Esophagus squamous epithelium (tissue), 5 donors: ENCODE measurements around the gene MRPL27. TPM values are rescaled to one million over a fixed set of nuclear protein-coding genes. Genes with fewer than 3 reads are reported as not detected.

Experiments
- DNase-seq: peaks from one replicate; lab custom pipeline; 2025; lab: John Stamatoyannopoulos, UW
- H3K27ac ChIP-seq, 4 donors: fragments of 200-600 bp; sonication (generic); one replicate each; pipeline ENCODE4 v1.5.1; 2016 to 2019; ENCODE audit warnings: mild to moderate bottlenecking in 1 of 4
- H3K27me3 ChIP-seq, 4 donors: fragments of 200-600 bp; sonication (generic); 1 replicate in 3 of 4; 2 replicates in 1 of 4; pipeline versions ENCODE4 v1.5.1 to v1.6.0; 2017 to 2021; ENCODE audit warnings: antibody characterized with exemption in 1 of 4
- H3K36me3 ChIP-seq, 3 donors: fragments of 200-600 bp; sonication (generic); one replicate each; pipeline ENCODE4 v1.5.1; 2016 to 2019
- H3K4me1 ChIP-seq, 3 donors: fragments of 200-600 bp; sonication (generic); one replicate each; pipeline ENCODE4 v1.5.1; 2017 to 2019
- H3K4me3 ChIP-seq, 4 donors: fragments of 200-600 bp; sonication (generic); 1 replicate in 3 of 4; 2 replicates in 1 of 4; pipeline ENCODE4 v1.5.1; 2016 to 2019; ENCODE audit warnings: mild to moderate bottlenecking in 2 of 4, moderate library complexity in 1 of 4
- H3K9me3 ChIP-seq, 3 donors: fragments of 200-600 bp; sonication (generic); one replicate each; pipeline ENCODE4 v1.5.1; 2016 to 2019
- POLR2A ChIP-seq, 4 donors: fragments of 450-650 bp; IDR thresholded peaks; one replicate each; pipeline ENCODE4 v1.6.1; 2017; ENCODE audit warnings: antibody characterized with exemption in 4 of 4, mild to moderate bottlenecking in 4 of 4, moderate library complexity in 3 of 4
- WGBS, 2 donors: methylation state at CpG; one replicate each; pipeline ENCODE4 v1.1.5; 2018; 5-methylcytosine and 5-hydroxymethylcytosine counted together
- intact Hi-C: fragments of 100-400 bp; cut with DNase I; formaldehyde crosslinking; loops from one replicate; pipeline ENCODE4 v1.15.0; 2022
- total RNA-seq, 4 donors: library from RNA; depleted of rRNA; stranded (reverse); fragments of >200 nt; gene quantifications; one replicate each; pipeline ENCODE4 v1.1.0, GENCODE V29; 2016
- TF ChIP-seq, protein P1 (sequence below), 6 experiments: fragments of 450-650 bp in 4 of 6; fragments of 200-600 bp in 2 of 6; sonication (generic) in 2 of 6; IDR thresholded peaks; one replicate each; pipeline ENCODE4 v1.5.1; 2016 to 2019; ENCODE audit warnings: antibody characterized with exemption in 6 of 6, mild to moderate bottlenecking in 4 of 6, moderate library complexity in 4 of 6
- donor health status: DM: yes; HTN: yes; CAD: no.

The MRPL27 gene
- total RNA-seq, 4 donors from 2014 or later, result 58.0 to 77.7 (median 74.5) TPM

DNA sequence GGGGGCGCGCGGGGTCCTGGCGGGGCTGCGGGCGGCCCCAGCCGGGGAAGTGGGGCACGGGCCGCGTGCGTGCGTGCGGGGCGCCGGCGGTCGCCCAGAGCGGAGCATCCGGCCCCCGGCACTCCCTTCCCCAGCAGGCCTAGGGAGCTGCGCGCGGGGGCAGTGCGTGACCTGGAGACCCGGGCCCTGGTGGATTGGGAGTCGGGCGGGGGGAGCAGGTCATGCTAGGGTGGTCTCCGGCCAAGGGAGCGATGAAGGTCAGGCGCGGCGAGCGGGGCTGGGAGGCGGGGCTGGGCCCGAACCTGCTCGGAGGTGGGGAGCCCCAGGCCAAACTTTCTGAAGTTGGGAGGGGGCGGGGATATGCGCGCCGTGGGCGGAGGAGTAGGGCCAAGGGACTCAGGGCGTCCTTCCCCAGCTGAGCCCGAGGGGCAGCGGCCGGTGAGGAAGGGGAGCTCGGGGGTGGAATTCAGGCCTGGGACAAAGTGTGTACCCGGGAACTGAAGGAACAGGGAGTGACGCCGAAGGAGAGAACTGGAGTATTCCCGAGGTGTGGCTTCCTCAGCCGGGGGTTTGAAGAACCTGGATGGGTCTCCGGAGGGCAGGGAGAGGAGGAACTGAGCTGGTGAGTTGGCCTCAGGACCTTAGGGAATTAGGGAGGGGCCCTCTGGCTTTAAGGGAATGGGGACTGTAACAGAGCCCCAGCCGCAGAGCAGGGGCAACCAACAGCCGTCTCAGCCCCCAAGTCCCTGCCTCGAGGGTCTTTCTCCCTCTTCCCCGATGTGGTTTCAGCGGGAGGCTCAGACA lies 26.5 kb downstream of the MRPL27 start:
- intact Hi-C loops, result no loop called here
- DNase-seq, result no peak
- WGBS, 2 donors, result 1 to 2% methylated on average over 12 to 17 of the region's 57 CpGs
- Histone ChIP-seq H3K27ac (peak overlapping the region; percentile 81 to 88 (median 82)), H3K4me1 (peaks cover 20 to 41% (median 31%) of the 10 kb centered on the region in 3 donors), H3K9me3 (no peaks in the 10 kb centered on the region), H3K27me3 (no peaks in the 10 kb centered on the region), H3K4me3 (peak overlapping the region; percentile 72 to 95 (median 78)), H3K36me3 (no peaks in the 10 kb centered on the region)
- TF ChIP-seq, protein P1, sequence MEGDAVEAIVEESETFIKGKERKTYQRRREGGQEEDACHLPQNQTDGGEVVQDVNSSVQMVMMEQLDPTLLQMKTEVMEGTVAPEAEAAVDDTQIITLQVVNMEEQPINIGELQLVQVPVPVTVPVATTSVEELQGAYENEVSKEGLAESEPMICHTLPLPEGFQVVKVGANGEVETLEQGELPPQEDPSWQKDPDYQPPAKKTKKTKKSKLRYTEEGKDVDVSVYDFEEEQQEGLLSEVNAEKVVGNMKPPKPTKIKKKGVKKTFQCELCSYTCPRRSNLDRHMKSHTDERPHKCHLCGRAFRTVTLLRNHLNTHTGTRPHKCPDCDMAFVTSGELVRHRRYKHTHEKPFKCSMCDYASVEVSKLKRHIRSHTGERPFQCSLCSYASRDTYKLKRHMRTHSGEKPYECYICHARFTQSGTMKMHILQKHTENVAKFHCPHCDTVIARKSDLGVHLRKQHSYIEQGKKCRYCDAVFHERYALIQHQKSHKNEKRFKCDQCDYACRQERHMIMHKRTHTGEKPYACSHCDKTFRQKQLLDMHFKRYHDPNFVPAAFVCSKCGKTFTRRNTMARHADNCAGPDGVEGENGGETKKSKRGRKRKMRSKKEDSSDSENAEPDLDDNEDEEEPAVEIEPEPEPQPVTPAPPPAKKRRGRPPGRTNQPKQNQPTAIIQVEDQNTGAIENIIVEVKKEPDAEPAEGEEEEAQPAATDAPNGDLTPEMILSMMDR (IDR thresholded peaks at IDR 0.05), result no peak
- TF ChIP-seq POLR2A (IDR thresholded peaks at IDR 0.05), result no peak

DNA sequence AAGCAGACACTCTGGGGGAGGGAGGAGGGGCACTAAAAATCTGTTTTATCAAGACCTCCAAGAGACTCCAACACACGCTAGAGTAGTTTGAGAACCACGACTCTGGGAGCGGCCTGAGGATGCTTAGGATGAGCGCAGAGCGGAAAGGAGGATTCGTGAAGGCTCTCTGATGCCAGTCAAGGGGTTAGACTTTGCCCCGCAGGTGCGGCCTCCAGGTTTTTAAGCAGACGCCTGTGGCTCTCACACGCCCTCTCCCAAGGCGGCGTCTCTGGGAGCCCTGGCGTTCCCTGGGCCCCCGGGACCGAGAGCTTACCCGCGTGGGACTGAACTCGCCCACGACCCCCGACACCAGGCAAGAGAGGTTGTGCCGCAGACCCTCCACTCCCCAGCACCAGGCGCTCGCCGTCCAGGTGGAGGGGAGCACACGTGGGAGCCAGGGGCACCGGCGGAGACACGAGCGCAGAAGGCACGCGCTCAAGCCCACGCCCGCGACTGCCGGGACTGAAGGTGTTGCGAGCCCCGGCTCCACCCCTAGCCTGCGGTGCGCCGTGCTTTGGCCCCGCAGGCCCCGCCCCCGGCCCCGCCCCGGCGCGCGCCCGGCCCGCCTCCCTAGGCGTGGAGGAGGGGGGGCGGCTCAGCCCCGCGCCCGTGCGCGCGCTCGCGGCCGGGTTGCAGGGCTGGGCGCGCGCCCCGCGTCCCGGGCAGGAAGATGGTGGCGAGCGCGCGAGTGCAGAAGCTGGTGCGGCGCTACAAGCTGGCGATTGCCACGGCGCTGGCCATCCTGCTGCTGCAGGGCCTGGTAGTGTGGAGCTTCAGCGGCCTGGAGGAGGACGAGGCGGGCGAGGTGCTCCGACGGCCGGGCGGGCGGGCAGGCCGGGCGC lies 27.3 kb downstream of the MRPL27 start, which contains the start of gene XYLT2:
XYLT2 (plus strand) TSS at position 695 of the 881 bp plus-strand sequence; CDS start at position 710, 15 bp downstream.
- intact Hi-C loops, result no loop called here
- WGBS, 2 donors, result 20% methylated on average over 3 of the region's 87 CpGs; no CpG with 5 or more reads in 1 of the 2 donors
- H3K4me1 ChIP-seq, result peaks cover 20 to 41% (median 31%) of the 10 kb centered on the region in 3 donors
- peak within 1 kb of the TSS; percentile 72 to 95 (median 78) for H3K4me3 ChIP-seq
- no peak for DNase-seq
- H3K27me3 ChIP-seq, result no peaks in the 10 kb centered on the region
- TF ChIP-seq, protein P1 (IDR thresholded peaks at IDR 0.05), result no peak
- TF ChIP-seq POLR2A (IDR thresholded peaks at IDR 0.05), result peak in 2 of 4 donors; percentile 45 to 55
- H3K27ac ChIP-seq, result peak within 1 kb of the TSS; percentile 81 to 88 (median 82)
- no peaks in the 10 kb centered on the region for H3K9me3 ChIP-seq
- H3K36me3 ChIP-seq, result no peaks in the 10 kb centered on the region

DNA sequence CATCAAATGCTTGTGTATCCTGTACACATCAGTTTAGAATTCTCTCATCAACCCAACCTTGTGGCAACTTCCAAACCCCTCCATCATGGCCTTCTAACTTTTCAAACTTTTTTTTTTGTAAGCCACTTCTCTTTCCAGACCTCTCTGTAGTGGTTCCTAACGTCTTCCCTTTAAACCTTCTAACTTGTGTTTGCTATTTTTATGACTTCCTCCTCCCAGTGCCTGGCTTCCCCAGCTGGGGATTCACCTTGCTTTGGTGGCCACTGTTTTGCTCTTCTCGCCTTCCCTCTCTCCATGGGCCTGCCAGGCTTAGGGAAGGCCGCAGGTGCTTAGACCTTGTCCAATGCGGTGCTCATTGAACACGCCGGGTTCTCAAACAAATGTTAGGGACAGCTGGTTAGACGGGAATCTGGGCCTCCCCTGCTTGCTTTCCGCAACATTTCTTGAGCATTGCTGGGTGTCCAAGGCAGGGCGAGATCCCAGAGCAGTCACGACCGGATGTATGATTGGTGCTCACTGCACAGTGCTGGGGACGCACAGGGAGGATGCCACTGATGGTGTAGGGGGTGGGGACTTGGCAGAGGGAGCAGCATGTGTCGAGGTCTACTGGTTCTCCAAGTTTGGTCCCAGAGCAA lies 28.1 kb downstream of the MRPL27 start:
- H3K36me3 ChIP-seq, result no peaks in the 10 kb centered on the region
- H3K4me1 ChIP-seq, result peaks cover 20 to 41% (median 31%) of the 10 kb centered on the region in 3 donors
- TF ChIP-seq, protein P1 (IDR thresholded peaks at IDR 0.05), result no peak
- H3K27me3 ChIP-seq, result no peaks in the 10 kb centered on the region
- peak overlapping the region in 1 of 4 donors; percentile 72 for H3K4me3 ChIP-seq
- intact Hi-C loops, result no loop called here
- H3K27ac ChIP-seq, result no peak overlapping the region
- DNase-seq, result no peak
- WGBS, 2 donors, result 59 to 63% methylated on average over 8 to 13 of the region's 13 CpGs
- H3K9me3 ChIP-seq, result no peaks in the 10 kb centered on the region

DNA sequence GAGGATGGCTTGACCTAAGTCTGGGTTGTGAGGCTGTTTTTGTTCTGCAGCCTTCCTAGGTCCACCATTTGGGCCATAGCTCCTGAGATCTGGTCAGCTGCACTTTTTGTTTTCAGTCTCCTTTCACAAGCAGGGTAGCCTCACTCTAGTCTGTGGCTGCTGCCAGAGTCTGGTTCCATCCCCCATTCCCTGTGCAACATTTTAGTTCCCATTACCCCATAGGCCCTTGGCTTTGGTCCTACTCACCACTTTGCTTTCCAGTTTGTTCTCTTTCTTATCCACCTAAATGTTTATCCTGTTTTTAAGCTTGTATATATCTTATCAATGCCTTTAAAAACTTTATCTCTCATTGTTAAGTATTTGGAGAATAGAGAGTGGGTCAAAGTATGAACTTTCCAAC lies 33.6 kb downstream of the MRPL27 start:
- H3K27ac ChIP-seq, result no peak overlapping the region
- no peak overlapping the region for H3K4me3 ChIP-seq
- no peaks in the 10 kb centered on the region for H3K27me3 ChIP-seq
- DNase-seq, result no peak
- intact Hi-C loops, result no loop called here
- TF ChIP-seq, protein P1 (IDR thresholded peaks at IDR 0.05), result no peak
- no peak for TF ChIP-seq POLR2A (IDR thresholded peaks at IDR 0.05)
- no peaks in the 10 kb centered on the region for H3K4me1 ChIP-seq
- H3K36me3 ChIP-seq, result no peaks in the 10 kb centered on the region
- no peaks in the 10 kb centered on the region for H3K9me3 ChIP-seq
